GM12874 (cell line): ENCODE results near the gene S100A2.

Experiments
- TF ChIP-seq, protein P1 (sequence below): IDR thresholded peaks from 2 replicates; pipeline ENCODE4 v1.5.1; 2011; ENCODE audit warnings: low read depth, mild to moderate bottlenecking, control low read depth, low read length, moderate library complexity; ENCODE audit not compliant: insufficient read depth

S100A2 gene

GRCh38 chr1:153547560-153548551 lies 17.8 kb downstream of the S100A2 start:
- TF ChIP-seq, protein P1, sequence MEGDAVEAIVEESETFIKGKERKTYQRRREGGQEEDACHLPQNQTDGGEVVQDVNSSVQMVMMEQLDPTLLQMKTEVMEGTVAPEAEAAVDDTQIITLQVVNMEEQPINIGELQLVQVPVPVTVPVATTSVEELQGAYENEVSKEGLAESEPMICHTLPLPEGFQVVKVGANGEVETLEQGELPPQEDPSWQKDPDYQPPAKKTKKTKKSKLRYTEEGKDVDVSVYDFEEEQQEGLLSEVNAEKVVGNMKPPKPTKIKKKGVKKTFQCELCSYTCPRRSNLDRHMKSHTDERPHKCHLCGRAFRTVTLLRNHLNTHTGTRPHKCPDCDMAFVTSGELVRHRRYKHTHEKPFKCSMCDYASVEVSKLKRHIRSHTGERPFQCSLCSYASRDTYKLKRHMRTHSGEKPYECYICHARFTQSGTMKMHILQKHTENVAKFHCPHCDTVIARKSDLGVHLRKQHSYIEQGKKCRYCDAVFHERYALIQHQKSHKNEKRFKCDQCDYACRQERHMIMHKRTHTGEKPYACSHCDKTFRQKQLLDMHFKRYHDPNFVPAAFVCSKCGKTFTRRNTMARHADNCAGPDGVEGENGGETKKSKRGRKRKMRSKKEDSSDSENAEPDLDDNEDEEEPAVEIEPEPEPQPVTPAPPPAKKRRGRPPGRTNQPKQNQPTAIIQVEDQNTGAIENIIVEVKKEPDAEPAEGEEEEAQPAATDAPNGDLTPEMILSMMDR: no peak

DNA sequence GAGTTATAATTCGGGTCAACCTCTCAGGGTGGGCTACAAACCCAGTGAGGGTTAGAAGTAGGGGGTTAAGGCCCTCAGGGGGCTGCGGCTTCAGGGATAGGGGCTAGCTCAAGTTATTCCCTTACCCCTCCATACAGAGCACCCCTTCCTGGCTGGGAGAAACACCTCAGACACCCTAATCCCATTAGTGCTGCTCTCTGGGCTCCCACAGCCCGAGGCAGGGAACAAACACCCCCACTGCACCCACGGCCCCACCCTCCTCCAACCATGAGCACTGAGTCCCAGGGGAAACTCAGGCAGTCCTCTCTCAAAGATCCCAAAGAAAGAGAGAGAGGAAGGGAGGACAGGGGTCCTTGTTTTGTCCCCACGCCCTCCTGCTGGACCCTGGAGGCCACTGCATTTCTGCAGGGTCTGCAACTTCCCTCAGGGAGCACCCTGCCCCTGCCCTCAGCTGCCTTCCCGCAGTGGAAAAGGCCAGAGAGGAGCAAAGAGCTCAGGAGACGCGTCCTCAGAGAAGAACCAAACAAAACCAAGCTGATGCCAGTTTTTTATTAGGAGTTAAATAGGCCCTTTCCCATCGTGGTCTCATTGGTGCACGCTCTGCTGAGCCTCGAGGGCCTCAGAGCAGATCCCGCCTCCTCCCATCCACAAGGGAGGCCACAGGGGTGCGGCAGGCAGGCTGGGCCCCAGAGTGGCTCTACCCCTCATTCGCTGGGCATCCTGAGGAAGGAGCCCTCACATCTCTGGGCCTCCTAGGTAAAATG lies 18.7 kb downstream of the S100A2 start:
- TF ChIP-seq, protein P1: no peak

DNA sequence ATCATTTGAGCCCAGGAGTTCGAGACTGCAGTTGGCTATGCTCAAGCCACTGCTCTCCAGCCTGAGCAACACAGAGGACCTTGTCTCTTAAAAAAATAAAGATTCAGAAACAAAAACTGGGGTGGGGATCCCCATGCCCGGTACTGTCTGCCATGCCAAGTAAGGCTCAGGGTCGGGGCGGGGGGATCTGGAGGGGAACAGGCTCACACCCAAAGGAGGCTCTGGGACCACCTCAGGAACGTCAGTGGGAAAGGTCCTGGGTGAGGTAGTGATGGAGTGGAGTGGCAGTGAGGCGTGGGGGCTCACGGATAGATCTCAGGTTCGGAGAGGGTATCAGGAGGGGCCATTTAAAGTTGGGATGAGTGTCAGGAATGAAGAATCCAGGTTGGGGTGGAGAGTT lies 19.3 kb downstream of the S100A2 start:
- TF ChIP-seq, protein P1: no peak

DNA sequence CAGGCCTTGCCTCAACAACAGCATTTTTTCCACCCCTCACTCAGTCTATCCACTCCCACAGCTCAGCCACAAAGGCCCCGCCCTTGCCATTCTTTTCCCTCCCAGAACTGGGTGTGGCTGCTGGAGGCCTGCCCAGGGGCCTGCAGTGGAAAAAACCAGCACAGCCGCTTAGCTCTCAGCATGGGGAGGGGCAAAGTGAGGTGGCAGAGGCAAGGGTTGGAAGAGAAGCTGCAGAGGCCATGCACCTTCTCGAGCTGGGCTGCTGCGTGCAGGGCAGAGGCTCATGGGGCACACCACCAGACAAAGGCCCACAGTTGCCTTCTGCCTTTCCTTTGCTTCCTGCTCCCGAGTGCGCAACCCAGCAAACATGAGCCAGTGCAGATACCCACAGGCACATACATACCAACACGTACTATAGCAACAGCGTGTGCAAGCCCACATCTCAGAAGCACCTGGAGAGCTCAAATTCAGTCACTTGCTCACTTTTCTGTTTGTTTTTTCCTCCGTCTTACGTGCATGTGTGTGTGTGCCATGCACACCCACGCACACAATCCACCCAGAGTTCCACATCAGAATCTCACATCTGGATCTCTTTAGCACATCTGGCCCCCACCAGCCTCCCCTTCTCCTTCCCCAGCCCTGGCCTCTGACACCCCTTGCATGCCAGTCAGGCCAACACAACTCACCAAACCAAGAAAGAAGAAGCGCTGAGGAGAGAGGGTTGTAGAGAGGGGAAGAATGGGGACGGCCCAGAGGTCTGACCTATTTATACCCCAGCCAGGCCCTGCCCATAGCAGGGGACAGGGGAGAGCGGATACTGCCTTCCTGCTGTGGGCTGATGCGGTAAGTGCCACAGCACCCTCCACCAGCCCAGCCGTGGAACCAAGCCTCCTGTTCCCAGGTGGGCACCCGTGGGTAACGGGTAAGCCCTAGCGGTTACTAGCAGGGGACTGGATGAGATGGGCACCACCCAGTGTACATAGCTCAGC lies 20.3 kb downstream of the S100A2 start, which contains the start of gene S100A4:
Gene S100A4 (minus strand): TSS at position 740 of the 989 bp plus-strand sequence. CDS start 1,012 bp downstream, outside the sequence.
- TF ChIP-seq, protein P1: no peak

- TF ChIP-seq, protein P1: no peak
Observed at GRCh38 chr1:153544453-153545066, 21.1 kb downstream of the S100A2 start.

GRCh38 chr1:153543736-153544135 lies 21.9 kb downstream of the S100A2 start:
- TF ChIP-seq, protein P1: no peak
